ENCODE measurements around the gene CACNA1C. TPM values are rescaled to one million over a fixed set of nuclear protein-coding genes. Genes with fewer than 3 reads are reported as not detected.
A peak's percentile ranks its signal among the peaks of the same experiment; 100 is the strongest.
"Not testable (repeated sequence)": the region's sequence is repeated elsewhere in the genome, so short reads cannot be mapped to it uniquely, and the experiment has no call there.

Gene CACNA1C
- total RNA-seq, 8 experiments from 2014 or later: 0.97 to 36.4 (median 5.1) TPM

DNA sequence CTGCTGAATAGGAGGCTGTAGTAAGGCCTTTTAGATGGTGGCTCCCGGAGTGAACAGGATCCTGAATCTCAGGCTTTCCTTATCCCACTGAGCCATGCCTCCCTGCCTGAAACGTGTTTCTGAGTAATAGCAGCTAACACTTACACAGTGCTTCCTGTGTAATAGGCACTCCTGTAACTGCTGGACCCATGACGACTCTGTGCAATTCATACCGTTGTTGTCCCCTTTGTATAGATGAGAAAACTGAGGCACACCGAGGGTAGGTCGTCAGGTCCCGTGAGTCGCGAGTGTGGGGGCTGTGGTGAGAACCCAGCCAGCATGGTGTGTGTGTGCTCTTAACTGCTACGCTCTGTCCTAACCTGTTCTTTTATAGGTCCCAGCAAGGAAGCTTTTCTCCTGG is 193.6 kb downstream of the CACNA1C start:
- H3K4me3 ChIP-seq: no peak overlapping the region
- no peak overlapping the region for H3K27ac ChIP-seq
- in situ Hi-C loops (cut with MboI; ENCODE audit: low pct_unique_long_range_greater_than_20kb in 2 of 9, low sequenced_read_pairs in 9 of 9, unreplicated experiment in 9 of 9): no loop called here
- 60 to 100% (median 89%) methylated on average over 1 to 9 of the region's 10 CpGs; no CpG with 5 or more reads in 3 of the 10 experiments for WGBS, 10 experiments
- no peak for ATAC-seq (replicated peaks in 6 of 8)
- H3K4me1 ChIP-seq (replicated peaks in 1 of 2): peaks cover 7 to 17% of the 10 kb centered on the region in 2 donors

DNA sequence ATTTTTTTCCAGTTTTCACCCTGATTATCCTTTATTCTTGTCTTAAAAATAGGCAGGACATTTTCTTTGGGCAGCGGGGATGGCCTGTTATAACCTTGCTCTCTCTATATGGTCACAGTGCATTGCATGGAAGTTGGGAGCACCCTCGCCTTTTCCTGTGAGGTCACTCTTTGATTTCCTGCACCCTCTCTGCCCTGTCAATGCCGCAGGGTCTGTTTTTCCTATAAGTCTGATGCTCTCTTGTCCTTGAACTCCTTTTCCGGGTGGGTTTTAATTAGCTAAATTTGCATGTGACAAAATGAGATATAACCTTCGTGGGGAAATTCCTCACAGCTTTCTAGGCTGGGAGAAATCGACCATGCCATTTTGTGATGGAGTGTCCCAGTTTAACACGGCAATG is 194.3 kb downstream of the CACNA1C start:
- no peak for ATAC-seq (replicated peaks in 6 of 8)
- 58 to 100% (median 70%) methylated on average over 1 to 7 of the region's 7 CpGs; no CpG with 5 or more reads in 1 of the 10 experiments for WGBS, 10 experiments
- in situ Hi-C loops (cut with MboI; ENCODE audit: low pct_unique_long_range_greater_than_20kb in 2 of 9, low sequenced_read_pairs in 9 of 9, unreplicated experiment in 9 of 9): no loop called here
- Histone ChIP-seq H3K4me3 (no peak overlapping the region), H3K27ac (no peak overlapping the region), H3K4me1 (replicated peaks in 1 of 2) (peaks cover 7 to 17% of the 10 kb centered on the region in 2 donors)

DNA sequence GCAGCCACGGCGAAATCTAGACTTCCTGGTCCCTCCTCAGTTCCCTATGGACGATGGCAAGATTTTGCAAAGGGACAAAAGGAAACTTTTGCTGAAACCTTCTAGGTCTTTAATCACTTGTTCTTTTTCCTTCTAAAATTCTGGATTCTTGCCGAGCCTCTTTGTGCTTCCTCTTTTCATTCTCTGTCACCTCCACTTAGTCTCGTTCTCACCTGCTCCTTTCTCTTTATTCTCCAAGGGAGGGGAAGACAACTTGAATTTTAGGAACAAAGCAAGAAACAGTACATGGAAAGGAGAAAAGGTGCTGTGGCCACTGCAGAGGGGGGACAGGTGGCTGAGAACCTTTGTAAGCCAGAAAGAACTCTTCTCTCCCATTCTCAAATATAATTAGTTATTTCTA is 194.8 kb downstream of the CACNA1C start:
- Histone ChIP-seq H3K4me3 (no peak overlapping the region), H3K4me1 (replicated peaks in 1 of 2) (peaks cover 7 to 17% of the 10 kb centered on the region in 2 donors), H3K27ac (no peak overlapping the region)
- WGBS, 10 experiments: 40 to 100% (median 74%) methylated on average over 1 to 5 of the region's 5 CpGs
- ATAC-seq (replicated peaks in 6 of 8): no peak
- in situ Hi-C loops (cut with MboI; ENCODE audit: low pct_unique_long_range_greater_than_20kb in 2 of 9, low sequenced_read_pairs in 9 of 9, unreplicated experiment in 9 of 9): no loop called here

DNA sequence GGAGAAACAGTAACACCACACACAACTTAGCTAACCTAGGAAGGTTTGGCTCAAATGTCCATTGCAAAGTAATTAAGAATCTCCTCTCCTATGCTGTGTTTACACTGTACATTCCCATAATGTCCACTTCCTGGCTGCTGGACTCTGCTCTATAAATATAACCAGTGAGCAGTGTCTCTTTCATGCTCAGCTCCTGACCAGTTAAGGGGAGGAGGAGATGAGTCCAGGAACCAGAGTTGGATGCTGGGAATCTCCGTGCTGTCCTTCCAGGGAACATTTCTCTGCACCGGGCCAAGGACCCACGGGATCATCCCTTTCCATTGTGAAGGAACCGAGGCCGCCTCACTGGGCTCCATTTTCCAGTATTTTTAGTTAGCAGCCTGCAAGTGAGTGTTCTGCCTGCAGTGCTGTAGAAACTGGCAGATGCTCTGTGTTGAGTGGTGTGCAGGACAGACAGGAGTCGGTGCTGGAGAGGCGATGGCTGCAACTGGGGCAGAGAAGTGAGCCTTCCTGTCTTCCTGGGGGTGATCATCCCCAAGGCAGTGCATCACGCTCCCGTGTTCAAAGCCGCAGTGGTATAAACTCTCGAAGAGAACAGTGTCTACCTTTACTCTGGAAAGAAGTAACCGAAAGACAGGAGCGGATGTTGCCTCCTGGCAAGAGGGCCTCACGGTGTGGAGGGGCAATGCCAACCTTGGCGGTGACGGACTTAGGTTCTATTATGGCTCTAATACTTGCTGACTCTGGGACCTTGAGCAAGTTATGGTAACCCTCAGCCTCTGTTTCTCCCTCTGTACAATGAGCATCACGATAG is 195.5 kb downstream of the CACNA1C start:
- in situ Hi-C loops (cut with MboI; ENCODE audit: low pct_unique_long_range_greater_than_20kb in 2 of 9, low sequenced_read_pairs in 9 of 9, unreplicated experiment in 9 of 9): no loop called here
- Histone ChIP-seq H3K27ac (no peak overlapping the region), H3K4me3 (no peak overlapping the region), H3K4me1 (replicated peaks in 1 of 2) (peaks cover 7 to 17% of the 10 kb centered on the region in 2 donors)
- 61 to 95% (median 89%) methylated on average over 5 to 14 of the region's 17 CpGs; no CpG with 5 or more reads in 2 of the 10 experiments for WGBS, 10 experiments
- ATAC-seq (replicated peaks in 6 of 8): peak in 2 of 8 experiments; percentile 58 to 88

DNA sequence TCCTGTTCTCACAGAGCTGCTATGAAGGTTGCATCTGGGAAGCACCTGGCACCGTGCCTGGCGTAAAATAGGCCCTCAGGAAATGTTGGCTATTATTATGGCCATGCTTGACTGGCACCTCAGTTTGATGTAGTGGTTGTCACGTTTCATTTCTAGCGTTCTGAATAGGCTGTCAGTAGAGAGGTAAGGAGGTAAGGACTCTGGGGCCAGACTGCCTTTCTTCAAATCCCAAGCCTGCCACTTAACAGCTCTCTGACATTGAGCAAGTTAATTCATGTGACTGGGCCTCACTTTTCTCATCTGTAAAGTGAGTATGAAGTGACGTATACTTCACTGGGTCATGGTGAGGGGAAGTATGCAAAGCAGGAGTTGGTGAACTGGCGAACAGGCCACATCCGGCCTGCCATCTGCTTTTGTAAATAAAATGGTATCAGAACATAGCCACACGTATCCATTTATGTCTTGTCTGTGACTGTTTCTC is 196.2 kb downstream of the CACNA1C start:
- in situ Hi-C loops (cut with MboI; ENCODE audit: low pct_unique_long_range_greater_than_20kb in 2 of 9, low sequenced_read_pairs in 9 of 9, unreplicated experiment in 9 of 9): no loop called here
- WGBS, 10 experiments: 60 to 100% (median 86%) methylated on average over 1 to 6 of the region's 8 CpGs; no CpG with 5 or more reads in 3 of the 10 experiments

DNA sequence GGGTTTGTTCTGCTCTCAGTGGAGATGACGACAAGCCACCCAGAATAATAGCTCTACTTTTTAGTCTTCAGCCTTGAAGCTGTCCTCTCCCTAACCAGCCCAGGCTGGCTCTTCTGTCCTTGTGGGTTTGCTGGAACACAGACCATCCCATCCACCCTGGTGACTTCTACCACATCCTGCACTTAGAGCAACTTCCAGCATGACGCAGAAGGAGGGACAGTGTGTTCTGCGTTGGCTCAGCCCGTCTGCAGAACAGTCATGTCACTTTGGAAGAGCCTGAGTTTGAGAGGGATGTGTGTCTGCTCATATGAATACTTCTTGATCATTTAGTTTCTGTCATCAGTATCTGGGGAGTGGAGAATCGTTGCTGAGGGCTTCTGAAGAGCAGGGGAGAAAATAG is 198.0 kb downstream of the CACNA1C start:
- in situ Hi-C loops (cut with MboI; ENCODE audit: low pct_unique_long_range_greater_than_20kb in 2 of 9, low sequenced_read_pairs in 9 of 9, unreplicated experiment in 9 of 9): loop anchor here in 2 of 9 experiments (25.0 kb wide), 2 partner anchors 163 to 188 kb away; partner anchors contain the start of gene CACNA1C (in 1 of the 2)

More for the DNA sequence above, 196.2 kb downstream of the CACNA1C start:
- no peak overlapping the region for H3K27ac ChIP-seq
- no peak overlapping the region for H3K4me3 ChIP-seq
- H3K4me1 ChIP-seq (replicated peaks in 1 of 2): peaks cover 7 to 14% of the 10 kb centered on the region in 2 donors
- ATAC-seq (replicated peaks in 6 of 8): no peak

DNA sequence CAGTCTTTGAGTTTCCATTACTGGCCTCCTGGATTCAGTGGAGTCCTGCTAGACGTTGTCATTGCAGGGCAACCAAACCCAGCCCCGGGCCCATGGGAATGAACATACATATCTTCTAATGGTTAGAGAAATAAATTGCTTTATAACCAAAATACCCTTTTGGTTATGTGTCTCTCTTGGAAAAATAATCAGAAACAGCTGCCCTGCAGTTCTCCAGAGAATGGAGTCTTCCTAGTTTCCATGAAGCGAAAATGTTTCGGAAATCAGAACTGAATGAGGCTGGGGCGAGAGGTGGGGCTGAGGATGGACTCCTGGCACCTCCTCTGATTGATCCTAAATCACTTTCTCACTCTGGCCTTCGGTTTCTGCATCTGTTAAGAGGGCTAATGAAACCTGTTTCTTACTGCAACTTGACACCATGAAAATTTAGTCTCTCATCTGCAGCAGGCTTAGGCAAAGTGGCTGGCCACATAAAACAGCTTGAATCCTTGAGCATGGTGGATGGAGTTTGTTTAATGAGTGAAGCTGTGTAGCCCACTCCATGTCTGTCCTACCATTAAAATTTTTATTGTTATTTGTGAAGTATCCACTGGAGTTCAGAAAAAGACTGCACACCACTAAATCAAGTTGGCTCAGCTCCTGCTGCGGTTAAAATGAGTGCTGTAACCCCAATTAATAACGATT is 198.9 kb downstream of the CACNA1C start:
- no peak for ATAC-seq (replicated peaks in 6 of 8)
- H3K4me3 ChIP-seq: no peak overlapping the region
- in situ Hi-C loops (cut with MboI; ENCODE audit: low pct_unique_long_range_greater_than_20kb in 2 of 9, low sequenced_read_pairs in 9 of 9, unreplicated experiment in 9 of 9): loop anchor here in 2 of 9 experiments (25.0 kb wide), 2 partner anchors 164 to 189 kb away; partner anchors contain the start of gene CACNA1C (in 1 of the 2)
- no peak overlapping the region for H3K27ac ChIP-seq
- WGBS, 10 experiments: 43 to 76% (median 68%) methylated on average over 2 to 8 of the region's 8 CpGs; no CpG with 5 or more reads in 1 of the 10 experiments
- peaks cover 0 to 3% of the 10 kb centered on the region in 2 donors for H3K4me1 ChIP-seq (replicated peaks in 1 of 2)

More for the DNA sequence above, 198.0 kb downstream of the CACNA1C start:
- 11 to 100% (median 61%) methylated on average over 1 to 4 of the region's 5 CpGs; no CpG with 5 or more reads in 3 of the 10 experiments for WGBS, 10 experiments
- no peak overlapping the region for H3K27ac ChIP-seq
- H3K4me1 ChIP-seq (replicated peaks in 1 of 2): peaks cover 0 to 3% of the 10 kb centered on the region in 2 donors
- no peak for ATAC-seq (replicated peaks in 6 of 8)
- H3K4me3 ChIP-seq: no peak overlapping the region

DNA sequence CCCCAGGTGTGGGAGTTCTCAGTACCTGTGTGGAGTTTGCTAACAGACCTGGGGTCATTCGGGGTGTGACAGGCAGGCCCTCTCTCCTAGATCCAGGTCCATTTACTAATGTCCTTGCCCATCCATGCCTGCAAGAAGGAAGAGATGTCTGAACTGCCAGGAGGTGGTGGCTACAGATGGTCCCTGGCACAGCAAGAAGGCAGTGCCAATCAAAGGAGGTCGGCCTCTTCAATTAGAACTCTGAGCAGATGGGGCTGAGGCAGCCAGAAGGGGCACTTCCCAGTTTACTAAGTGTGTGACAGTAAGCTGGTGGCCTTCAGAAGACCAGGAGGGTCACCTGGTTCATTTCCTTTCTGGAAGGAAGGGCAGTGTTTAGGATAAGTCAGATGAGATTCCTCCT is 202.5 kb downstream of the CACNA1C start:
- Histone ChIP-seq H3K4me3 (no peak overlapping the region), H3K27ac (no peak overlapping the region), H3K4me1 (replicated peaks in 1 of 2) (peaks cover 0 to 3% of the 10 kb centered on the region in 2 donors)
- WGBS, 10 experiments: 60% methylated on average over 1 of the region's 2 CpGs; no CpG with 5 or more reads in 9 of the 10 experiments
- in situ Hi-C loops (cut with MboI; ENCODE audit: low pct_unique_long_range_greater_than_20kb in 2 of 9, low sequenced_read_pairs in 9 of 9, unreplicated experiment in 9 of 9): loop anchor here in 2 of 9 experiments (25.0 kb wide), 2 partner anchors 168 to 193 kb away; partner anchors contain the start of gene CACNA1C (in 1 of the 2)
- no peak for ATAC-seq (replicated peaks in 6 of 8)

DNA sequence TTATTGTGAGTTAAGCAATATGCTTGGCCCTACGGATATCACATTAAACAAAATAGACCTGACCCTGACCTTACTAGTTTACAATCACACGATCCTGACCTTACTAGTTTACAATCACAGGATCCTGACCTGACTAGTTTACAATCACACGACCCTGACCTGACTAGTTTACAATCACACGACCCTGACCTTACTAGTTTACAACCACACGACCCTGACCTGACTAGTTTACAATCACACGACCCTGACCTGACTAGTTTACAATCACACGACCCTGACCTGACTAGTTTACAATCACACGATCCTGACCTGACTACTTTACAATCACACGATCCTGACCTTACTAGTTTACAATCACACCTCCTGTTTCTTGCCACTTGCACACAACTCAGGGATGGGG is 202.9 kb downstream of the CACNA1C start:
- H3K4me3 ChIP-seq; H3K27ac ChIP-seq; ATAC-seq (replicated peaks in 6 of 8); H3K4me1 ChIP-seq (replicated peaks in 1 of 2): not testable (repeated sequence)
- 71 to 94% (median 86%) methylated on average over 8 to 9 of the region's 9 CpGs for WGBS, 10 experiments
- in situ Hi-C loops (cut with MboI; ENCODE audit: low pct_unique_long_range_greater_than_20kb in 2 of 9, low sequenced_read_pairs in 9 of 9, unreplicated experiment in 9 of 9): loop anchor here in 2 of 9 experiments (25.0 kb wide), 2 partner anchors 168 to 193 kb away; partner anchors contain the start of gene CACNA1C (in 1 of the 2)

DNA sequence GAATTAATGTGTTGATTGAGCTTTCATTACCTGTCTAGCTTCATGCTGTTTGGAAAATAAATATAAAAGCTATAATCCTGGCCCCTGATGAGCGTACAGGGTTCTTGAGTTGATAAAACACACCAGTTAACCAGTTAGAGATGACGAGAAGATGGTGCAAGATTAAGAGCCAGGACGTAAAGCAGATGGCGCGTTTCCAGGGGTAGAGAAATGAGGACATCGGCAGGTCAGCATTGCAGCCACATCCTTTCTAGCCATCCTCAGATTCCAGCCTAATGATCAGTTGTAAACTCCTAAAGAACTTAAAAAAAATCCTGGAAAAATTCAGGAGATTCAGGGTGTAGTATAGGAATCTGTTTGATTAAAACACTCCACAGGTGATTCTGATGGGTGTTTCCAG is 203.7 kb downstream of the CACNA1C start:
- no peak for ATAC-seq (replicated peaks in 6 of 8)
- WGBS, 10 experiments: 14 to 97% (median 85%) methylated on average over 1 to 6 of the region's 6 CpGs; no CpG with 5 or more reads in 1 of the 10 experiments
- Histone ChIP-seq H3K4me1 (replicated peaks in 1 of 2) (no peaks in the 10 kb centered on the region), H3K4me3 (no peak overlapping the region), H3K27ac (no peak overlapping the region)
- in situ Hi-C loops (cut with MboI; ENCODE audit: low pct_unique_long_range_greater_than_20kb in 2 of 9, low sequenced_read_pairs in 9 of 9, unreplicated experiment in 9 of 9): loop anchor here in 2 of 9 experiments (25.0 kb wide), 2 partner anchors 169 to 194 kb away; partner anchors contain the start of gene CACNA1C (in 1 of the 2)

DNA sequence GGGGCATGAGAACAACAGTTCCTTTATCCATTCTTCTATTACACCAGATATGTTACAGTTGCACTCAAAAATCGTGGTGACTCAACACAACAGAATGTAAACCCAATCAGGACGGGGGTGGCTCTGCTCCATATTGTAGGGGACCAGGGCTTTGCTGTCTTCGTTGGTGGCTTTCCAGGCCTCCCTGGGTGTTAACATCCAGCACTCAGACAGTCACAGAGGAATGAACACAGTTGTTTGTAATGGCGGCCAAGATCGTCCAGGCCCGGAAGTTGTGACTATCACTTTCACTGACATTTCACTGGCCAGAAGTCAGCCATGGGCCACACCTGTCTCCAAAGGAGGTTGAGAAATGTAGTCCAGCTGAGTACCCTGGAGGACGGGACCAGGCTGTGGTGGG is 204.1 kb downstream of the CACNA1C start:
- no peak overlapping the region for H3K4me3 ChIP-seq
- no peak for ATAC-seq (replicated peaks in 6 of 8)
- no peak overlapping the region for H3K27ac ChIP-seq
- in situ Hi-C loops (cut with MboI; ENCODE audit: low pct_unique_long_range_greater_than_20kb in 2 of 9, low sequenced_read_pairs in 9 of 9, unreplicated experiment in 9 of 9): loop anchor here in 2 of 9 experiments (25.0 kb wide), 2 partner anchors 170 to 195 kb away; partner anchors contain the start of gene CACNA1C (in 1 of the 2)
- H3K4me1 ChIP-seq (replicated peaks in 1 of 2): no peaks in the 10 kb centered on the region
- 26 to 100% (median 73%) methylated on average over 1 to 4 of the region's 7 CpGs; no CpG with 5 or more reads in 1 of the 10 experiments for WGBS, 10 experiments

DNA sequence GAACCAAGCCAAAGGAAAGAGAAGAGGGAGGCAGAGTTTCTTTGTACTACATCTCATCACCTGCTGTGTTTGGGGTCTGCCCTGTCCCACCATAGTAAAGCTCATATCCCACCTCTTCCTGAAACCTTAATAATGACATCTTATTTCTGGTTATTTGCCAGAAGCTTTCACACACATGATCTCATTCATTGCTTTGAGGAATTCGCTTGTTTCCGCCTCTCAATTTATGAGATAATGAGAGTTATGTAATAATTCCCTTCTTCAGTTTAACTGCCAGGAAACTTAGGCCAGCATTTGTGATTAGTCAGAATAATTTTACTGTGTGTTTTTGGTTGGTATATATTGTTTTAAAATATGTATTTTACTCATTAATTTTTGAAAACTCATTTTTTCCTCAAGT is 205.2 kb downstream of the CACNA1C start:
- in situ Hi-C loops (cut with MboI; ENCODE audit: low pct_unique_long_range_greater_than_20kb in 2 of 9, low sequenced_read_pairs in 9 of 9, unreplicated experiment in 9 of 9): loop anchor here in 2 of 9 experiments (25.0 kb wide), 2 partner anchors 171 to 196 kb away; partner anchors contain the start of gene CACNA1C (in 1 of the 2)
- Histone ChIP-seq H3K27ac (no peak overlapping the region), H3K4me1 (replicated peaks in 1 of 2) (no peaks in the 10 kb centered on the region), H3K4me3 (no peak overlapping the region)
- ATAC-seq (replicated peaks in 6 of 8): no peak
- WGBS, 10 experiments: 51 to 100% (median 94%) methylated on average over 1 to 2 of the region's 2 CpGs; no CpG with 5 or more reads in 1 of the 10 experiments
